ENCODE measurements around the gene FADS2.

Gene FADS2

GRCh38 chr11:61837411-61838005 lies 9.4 kb downstream of the FADS2 start:
- DNase-seq: no peak
- Histone ChIP-seq H3K27me3 (ENCODE audit: insufficient read depth, low read depth, severe bottlenecking) (no peaks in the 10 kb centered on the region), H3K36me3 (peaks cover 69% of the 10 kb centered on the region), H3K4me3 (ENCODE audit: low read depth, low read length) (no peak overlapping the region), H3K9me3 (ENCODE audit: severe bottlenecking) (no peaks in the 10 kb centered on the region), H3K27ac (no peak overlapping the region; the same call in 1 of the 2 replicates)
- TF ChIP-seq, protein P1, sequence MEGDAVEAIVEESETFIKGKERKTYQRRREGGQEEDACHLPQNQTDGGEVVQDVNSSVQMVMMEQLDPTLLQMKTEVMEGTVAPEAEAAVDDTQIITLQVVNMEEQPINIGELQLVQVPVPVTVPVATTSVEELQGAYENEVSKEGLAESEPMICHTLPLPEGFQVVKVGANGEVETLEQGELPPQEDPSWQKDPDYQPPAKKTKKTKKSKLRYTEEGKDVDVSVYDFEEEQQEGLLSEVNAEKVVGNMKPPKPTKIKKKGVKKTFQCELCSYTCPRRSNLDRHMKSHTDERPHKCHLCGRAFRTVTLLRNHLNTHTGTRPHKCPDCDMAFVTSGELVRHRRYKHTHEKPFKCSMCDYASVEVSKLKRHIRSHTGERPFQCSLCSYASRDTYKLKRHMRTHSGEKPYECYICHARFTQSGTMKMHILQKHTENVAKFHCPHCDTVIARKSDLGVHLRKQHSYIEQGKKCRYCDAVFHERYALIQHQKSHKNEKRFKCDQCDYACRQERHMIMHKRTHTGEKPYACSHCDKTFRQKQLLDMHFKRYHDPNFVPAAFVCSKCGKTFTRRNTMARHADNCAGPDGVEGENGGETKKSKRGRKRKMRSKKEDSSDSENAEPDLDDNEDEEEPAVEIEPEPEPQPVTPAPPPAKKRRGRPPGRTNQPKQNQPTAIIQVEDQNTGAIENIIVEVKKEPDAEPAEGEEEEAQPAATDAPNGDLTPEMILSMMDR (IDR thresholded peaks at IDR 0.05; ENCODE audit: low read depth, low read length): no peak

- TF ChIP-seq, protein P1 (IDR thresholded peaks at IDR 0.05; ENCODE audit: low read depth, low read length): no peak
- H3K36me3 ChIP-seq: peaks cover 71% of the 10 kb centered on the region
- no peak overlapping the region for H3K4me3 ChIP-seq (ENCODE audit: low read depth, low read length)
- no peaks in the 10 kb centered on the region for H3K9me3 ChIP-seq (ENCODE audit: severe bottlenecking)
- H3K27ac ChIP-seq: no peak overlapping the region
- no peaks in the 10 kb centered on the region for H3K27me3 ChIP-seq (ENCODE audit: insufficient read depth, low read depth, severe bottlenecking)
- no peak for DNase-seq
Observed at GRCh38 chr11:61838501-61838900, 10.4 kb downstream of the FADS2 start.

DNA sequence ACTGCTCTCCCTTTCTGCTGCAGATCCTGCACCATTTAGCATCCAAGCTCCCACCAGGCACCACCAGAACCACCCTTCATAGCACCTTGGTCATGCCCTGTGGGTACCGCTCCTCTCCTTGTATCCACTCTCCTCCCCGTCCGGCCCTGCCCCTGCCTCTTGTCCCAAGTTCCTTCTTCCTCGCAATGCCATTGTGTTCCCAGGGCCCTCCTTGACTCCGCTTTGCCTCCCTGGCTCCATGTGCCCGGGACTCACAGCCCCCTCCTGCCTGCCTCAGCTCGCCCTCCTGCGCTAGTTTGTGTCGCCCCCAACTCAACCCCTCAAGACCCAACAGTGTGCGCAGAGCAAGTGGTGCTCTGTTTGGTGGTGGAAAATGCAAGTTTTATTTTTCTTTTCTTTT lies 10.8 kb downstream of the FADS2 start:
- TF ChIP-seq, protein P1 (IDR thresholded peaks at IDR 0.05; ENCODE audit: low read depth, low read length): no peak
- H3K4me3 ChIP-seq (ENCODE audit: low read depth, low read length): no peak overlapping the region
- no peaks in the 10 kb centered on the region for H3K27me3 ChIP-seq (ENCODE audit: insufficient read depth, low read depth, severe bottlenecking)
- H3K9me3 ChIP-seq (ENCODE audit: severe bottlenecking): no peaks in the 10 kb centered on the region
- H3K36me3 ChIP-seq: peaks cover 72% of the 10 kb centered on the region
- no peak for DNase-seq
- no peak overlapping the region for H3K27ac ChIP-seq

GRCh38 chr11:61839742-61840141 lies 11.6 kb downstream of the FADS2 start:
- H3K9me3 ChIP-seq (ENCODE audit: severe bottlenecking): no peaks in the 10 kb centered on the region
- TF ChIP-seq, protein P1 (IDR thresholded peaks at IDR 0.05; ENCODE audit: low read depth, low read length): no peak
- H3K27ac ChIP-seq: no peak overlapping the region
- no peak overlapping the region for H3K4me3 ChIP-seq (ENCODE audit: low read depth, low read length)
- DNase-seq: no peak
- H3K36me3 ChIP-seq: peaks cover 78% of the 10 kb centered on the region
- H3K27me3 ChIP-seq (ENCODE audit: insufficient read depth, low read depth, severe bottlenecking): no peaks in the 10 kb centered on the region

DNA sequence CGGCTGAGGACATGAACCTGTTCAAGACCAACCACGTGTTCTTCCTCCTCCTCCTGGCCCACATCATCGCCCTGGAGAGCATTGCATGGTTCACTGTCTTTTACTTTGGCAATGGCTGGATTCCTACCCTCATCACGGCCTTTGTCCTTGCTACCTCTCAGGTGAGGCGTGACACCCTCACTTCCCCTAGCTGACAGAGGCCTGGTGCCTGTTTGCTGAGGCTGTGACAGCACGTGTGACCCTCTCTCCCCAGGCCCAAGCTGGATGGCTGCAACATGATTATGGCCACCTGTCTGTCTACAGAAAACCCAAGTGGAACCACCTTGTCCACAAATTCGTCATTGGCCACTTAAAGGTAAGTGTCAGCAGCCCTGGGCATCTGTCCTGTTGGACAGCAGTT lies 12.3 kb downstream of the FADS2 start:
- TF ChIP-seq, protein P1 (IDR thresholded peaks at IDR 0.05; ENCODE audit: low read depth, low read length): no peak
- Histone ChIP-seq H3K27me3 (ENCODE audit: insufficient read depth, low read depth, severe bottlenecking) (no peaks in the 10 kb centered on the region), H3K27ac (no peak overlapping the region), H3K4me3 (ENCODE audit: low read depth, low read length) (no peak overlapping the region), H3K36me3 (peaks cover 82% of the 10 kb centered on the region), H3K9me3 (ENCODE audit: severe bottlenecking) (no peaks in the 10 kb centered on the region)
- no peak for DNase-seq

All from WERI-Rb-1 (cell line).